Upper lobe of right lung (tissue), 1 donor: ENCODE data around the gene ARHGEF37. TPM values are rescaled to one million over a fixed set of nuclear protein-coding genes. Genes with fewer than 3 reads are reported as not detected.

Experiments
- ATAC-seq: fragments of 200-7000 bp; cut with Tn5 transposase; one replicate; pipeline ENCODE4 v1.9.1; 2020; ENCODE audit warnings: mild to moderate bottlenecking, moderate library complexity
- DNase-seq: peaks from one replicate; pipeline ENCODE4 v3.0.0-alpha.2; 2020
- H3K27ac ChIP-seq: fragments of 200-600 bp; one replicate; pipeline ENCODE4 v1.8.0; 2022
- H3K27me3 ChIP-seq: fragments of 200-600 bp; one replicate; pipeline ENCODE4 v1.8.0; 2022; ENCODE audit warnings: mild to moderate bottlenecking
- H3K36me3 ChIP-seq: fragments of 200-600 bp; one replicate; pipeline ENCODE4 v1.8.0; 2022
- H3K4me1 ChIP-seq: fragments of 200-600 bp; one replicate; pipeline ENCODE4 v1.8.0; 2022
- H3K4me3 ChIP-seq: fragments of 200-600 bp; one replicate; pipeline ENCODE4 v1.8.0; 2022; ENCODE audit warnings: mild to moderate bottlenecking
- H3K9me3 ChIP-seq: fragments of 200-600 bp; one replicate; pipeline ENCODE4 v1.8.0; 2022
- CTCF ChIP-seq: fragments of 200-600 bp; IDR thresholded peaks from one replicate; pipeline ENCODE4 v1.8.0; 2022; ENCODE audit warnings: antibody characterized with exemption
- intact Hi-C: fragments of 100-400 bp; cut with DNase I; formaldehyde crosslinking; loops from one replicate; pipeline ENCODE4 v1.11.0; 2022
- total RNA-seq: library from RNA; stranded (reverse); fragmentation: NEBNext Ultra II Directional; extraction: Animal tissue kit (Norgen Biotek cat#: 25700); gene quantifications from one replicate; pipeline ENCODE4 v1.2.1, GENCODE V29; 2021
- donor health status: DM: no; HTN: yes; CAD: no; lungs with severe emphysema.

The ARHGEF37 gene
- total RNA-seq, 1 donor from 2014 or later, result 13.3 TPM

GRCh38 chr5:149616727-149617285 lies 35.5 kb downstream of the ARHGEF37 start:
- ATAC-seq (no peak), DNase-seq (no peak)
- H3K36me3 ChIP-seq, result peaks cover 42% of the 10 kb centered on the region
- H3K4me3 ChIP-seq, result no peak overlapping the region
- no peaks in the 10 kb centered on the region for H3K4me1 ChIP-seq
- intact Hi-C loops, result no loop called here
- TF ChIP-seq CTCF, result no peak
- H3K9me3 ChIP-seq, result no peaks in the 10 kb centered on the region
- no peaks in the 10 kb centered on the region for H3K27me3 ChIP-seq
- no peak overlapping the region for H3K27ac ChIP-seq

GRCh38 chr5:149617760-149618306 lies 36.5 kb downstream of the ARHGEF37 start:
- ATAC-seq (no peak), DNase-seq (no peak)
- H3K27me3 ChIP-seq, result no peaks in the 10 kb centered on the region
- H3K9me3 ChIP-seq, result no peaks in the 10 kb centered on the region
- intact Hi-C loops, result no loop called here
- H3K27ac ChIP-seq, result no peak overlapping the region
- TF ChIP-seq CTCF, result no peak
- H3K36me3 ChIP-seq, result peaks cover 44% of the 10 kb centered on the region
- H3K4me1 ChIP-seq, result no peaks in the 10 kb centered on the region
- no peak overlapping the region for H3K4me3 ChIP-seq

GRCh38 chr5:149618581-149619248 lies 37.4 kb downstream of the ARHGEF37 start:
- peaks cover 43% of the 10 kb centered on the region for H3K36me3 ChIP-seq
- DNase-seq (no peak), ATAC-seq (peak; percentile 76)
- TF ChIP-seq CTCF, result peak; percentile 59
- no peaks in the 10 kb centered on the region for H3K27me3 ChIP-seq
- intact Hi-C loops, result no loop called here
- H3K9me3 ChIP-seq, result no peaks in the 10 kb centered on the region
- no peak overlapping the region for H3K4me3 ChIP-seq
- H3K27ac ChIP-seq, result no peak overlapping the region
- no peaks in the 10 kb centered on the region for H3K4me1 ChIP-seq

- peaks cover 49% of the 10 kb centered on the region for H3K36me3 ChIP-seq
- TF ChIP-seq CTCF, result no peak
- H3K4me1 ChIP-seq, result no peaks in the 10 kb centered on the region
- H3K9me3 ChIP-seq, result no peaks in the 10 kb centered on the region
- intact Hi-C loops, result no loop called here
- no peak overlapping the region for H3K4me3 ChIP-seq
- H3K27me3 ChIP-seq, result no peaks in the 10 kb centered on the region
- DNase-seq, result no peak
- H3K27ac ChIP-seq, result no peak overlapping the region
- ATAC-seq, result no peak
Measured at GRCh38 chr5:149621415-149622098, 40.3 kb downstream of the ARHGEF37 start.

- intact Hi-C loops, result no loop called here
- TF ChIP-seq CTCF, result no peak
- H3K36me3 ChIP-seq, result peaks cover 46% of the 10 kb centered on the region
- H3K27ac ChIP-seq, result no peak overlapping the region
- no peaks in the 10 kb centered on the region for H3K27me3 ChIP-seq
- DNase-seq (no peak), ATAC-seq (no peak)
- no peaks in the 10 kb centered on the region for H3K4me1 ChIP-seq
- H3K4me3 ChIP-seq, result no peak overlapping the region
- H3K9me3 ChIP-seq, result no peaks in the 10 kb centered on the region
Measured at GRCh38 chr5:149622466-149622865, 41.2 kb downstream of the ARHGEF37 start.
